UCSD-AML1 (cell line): ENCODE results near the gene TOMM22.

Experiments used
- DNase-seq: peaks from one replicate; lab custom pipeline; 2025; ENCODE audit not compliant: unreplicated experiment; lab: John Stamatoyannopoulos, UW

TOMM22 gene

GRCh38 chr22:38733724-38734381 lies 52.1 kb downstream of the TOMM22 start:
- no peak for DNase-seq

GRCh38 chr22:38734421-38735100 lies 52.8 kb downstream of the TOMM22 start:
- DNase-seq = no peak
